GM21528 (cell line): Measurements from ENCODE around the gene ZDHHC9.

ENCODE experiments used
- ATAC-seq: cut with Tn5 transposase; IDR thresholded peaks from one replicate; pipeline ENCODE4 v1.9.1; 2021; ENCODE audit warnings: mild to moderate bottlenecking, moderate library complexity; ENCODE audit not compliant: unreplicated experiment, low FRiP score

Gene ZDHHC9

DNA sequence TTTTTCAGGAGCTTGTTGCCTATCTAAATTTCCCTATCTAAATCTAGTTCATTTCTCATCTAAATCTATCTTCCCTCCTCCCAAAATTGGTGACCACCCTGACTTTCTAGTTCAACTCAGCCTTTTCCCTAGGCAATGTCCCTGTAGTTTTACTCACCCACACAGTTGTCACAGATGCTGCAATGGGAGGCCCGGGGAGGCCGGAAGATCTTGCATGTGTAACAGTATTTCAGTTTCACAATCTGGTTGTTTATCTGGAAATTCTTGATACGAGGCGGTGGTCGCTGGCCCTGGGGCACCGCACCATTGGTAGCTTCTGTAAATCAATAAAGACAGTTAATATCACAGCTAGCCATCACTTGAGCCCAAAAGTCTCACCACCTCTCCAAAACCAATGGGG lies 20.2 kb downstream of the ZDHHC9 start:
- ATAC-seq, result no peak

- ATAC-seq, result no peak
These were observed 20.6 kb downstream of the ZDHHC9 start for GRCh38 chrX:129823115-129823514.

DNA sequence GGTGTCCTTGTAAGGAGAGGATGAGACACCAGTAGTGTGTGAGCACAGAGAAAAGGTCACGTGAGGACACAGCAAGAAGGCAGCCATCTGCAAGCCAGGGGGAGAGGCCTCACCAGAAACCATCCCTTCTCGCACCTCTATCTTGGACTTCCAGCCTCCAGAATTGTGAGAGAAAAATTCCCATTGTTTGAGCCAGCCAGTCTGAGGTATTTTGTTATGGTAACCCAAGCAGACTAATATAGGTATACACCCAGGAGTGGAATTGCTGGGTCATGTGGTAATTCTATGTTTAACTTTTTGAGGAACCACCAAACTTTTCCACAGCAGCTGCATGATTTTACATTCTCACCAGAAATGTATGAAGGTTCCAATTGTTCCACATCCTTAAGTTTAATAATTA lies 25.6 kb downstream of the ZDHHC9 start:
- ATAC-seq, result no peak

- no peak for ATAC-seq
These were observed 29.9 kb downstream of the ZDHHC9 start for GRCh38 chrX:129813662-129814368.

GRCh38 chrX:129808829-129809796 lies 34.6 kb downstream of the ZDHHC9 start:
- ATAC-seq, result no peak

GRCh38 chrX:129808158-129808828 lies 35.4 kb downstream of the ZDHHC9 start:
- no peak for ATAC-seq

DNA sequence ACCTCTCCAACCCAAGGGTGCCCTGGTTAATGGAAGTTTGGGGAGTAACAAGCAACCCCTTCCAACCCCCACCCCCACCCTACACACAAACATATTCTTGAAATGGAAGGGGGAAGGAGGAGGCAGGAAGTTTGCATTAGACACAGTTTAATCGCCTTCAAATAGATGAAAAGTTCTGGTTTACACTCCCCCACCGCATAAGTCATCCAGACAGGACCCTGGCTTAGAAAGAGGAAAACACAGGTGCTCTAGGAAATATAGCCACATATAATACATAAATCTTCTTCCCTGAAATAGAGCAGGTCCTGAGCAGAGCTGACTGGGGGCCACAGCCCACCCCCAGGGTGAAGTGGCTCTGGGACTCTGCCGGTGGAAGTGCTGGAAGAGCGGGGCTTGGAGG lies 38.9 kb downstream of the ZDHHC9 start:
- ATAC-seq, result no peak

DNA sequence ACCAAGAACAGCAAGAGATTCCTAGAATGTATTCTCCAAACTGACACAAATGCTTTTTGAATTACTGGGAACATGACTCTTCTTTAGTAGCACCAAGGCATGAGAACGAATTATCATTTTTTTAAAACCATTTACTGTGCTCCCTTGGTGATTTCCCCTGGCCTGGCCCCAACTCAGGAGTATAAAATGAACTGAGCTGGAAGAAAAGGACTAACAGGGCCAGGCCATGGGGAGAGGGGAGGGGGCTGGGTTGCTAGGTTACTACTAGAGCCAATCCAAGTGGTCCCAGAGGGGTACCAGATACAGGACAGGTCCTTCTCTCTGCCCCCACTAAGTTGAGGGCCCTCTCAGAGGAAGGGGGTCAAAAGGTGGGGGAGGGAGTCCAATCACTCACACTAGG lies 40.8 kb downstream of the ZDHHC9 start:
- no peak for ATAC-seq

- ATAC-seq, result no peak
These were observed 43.5 kb downstream of the ZDHHC9 start for GRCh38 chrX:129800186-129800585.

- no peak for ATAC-seq
These were observed 44.8 kb downstream of the ZDHHC9 start for GRCh38 chrX:129798888-129799287.

DNA sequence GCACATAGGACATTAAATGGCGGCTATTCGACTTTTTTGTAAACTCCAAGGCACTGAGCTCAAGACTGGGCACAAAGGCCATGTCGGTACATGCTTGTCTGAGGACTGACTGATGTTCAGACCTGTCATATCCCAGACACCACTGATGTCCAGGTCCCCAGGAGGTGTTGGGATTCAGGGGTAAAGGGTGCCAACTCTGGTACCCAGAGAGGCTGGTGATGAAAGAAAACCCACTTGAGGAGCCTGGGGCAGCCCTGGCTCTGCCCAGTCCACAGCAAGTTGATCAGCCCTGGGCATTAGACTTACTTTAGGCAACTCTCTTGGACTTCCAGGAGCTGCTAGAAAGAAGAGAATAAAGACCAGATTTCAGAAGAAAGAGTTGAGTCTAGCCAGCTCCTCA lies 45.2 kb downstream of the ZDHHC9 start:
- no peak for ATAC-seq

- ATAC-seq, result no peak
These were observed 46.3 kb downstream of the ZDHHC9 start for GRCh38 chrX:129797251-129797906.

DNA sequence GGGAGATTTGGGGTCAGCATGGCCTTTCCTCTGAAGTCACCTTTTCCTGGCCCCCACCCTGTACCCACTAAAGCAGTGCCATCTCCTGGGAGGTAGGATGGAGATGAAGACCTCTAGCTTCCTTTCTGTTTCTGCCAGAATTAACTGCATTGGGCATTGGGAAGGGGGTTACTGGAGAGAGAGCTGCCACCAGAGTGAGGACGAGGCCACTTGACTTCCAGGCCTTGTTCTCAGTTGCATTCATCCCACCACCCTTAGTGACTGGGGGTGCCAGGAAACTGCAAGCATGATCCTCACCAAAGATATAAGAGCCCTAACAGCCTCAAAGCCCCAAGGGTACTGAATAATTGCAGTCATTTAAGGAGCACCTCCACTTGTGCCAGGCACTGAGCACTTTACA lies 48.1 kb downstream of the ZDHHC9 start:
- ATAC-seq, result no peak

DNA sequence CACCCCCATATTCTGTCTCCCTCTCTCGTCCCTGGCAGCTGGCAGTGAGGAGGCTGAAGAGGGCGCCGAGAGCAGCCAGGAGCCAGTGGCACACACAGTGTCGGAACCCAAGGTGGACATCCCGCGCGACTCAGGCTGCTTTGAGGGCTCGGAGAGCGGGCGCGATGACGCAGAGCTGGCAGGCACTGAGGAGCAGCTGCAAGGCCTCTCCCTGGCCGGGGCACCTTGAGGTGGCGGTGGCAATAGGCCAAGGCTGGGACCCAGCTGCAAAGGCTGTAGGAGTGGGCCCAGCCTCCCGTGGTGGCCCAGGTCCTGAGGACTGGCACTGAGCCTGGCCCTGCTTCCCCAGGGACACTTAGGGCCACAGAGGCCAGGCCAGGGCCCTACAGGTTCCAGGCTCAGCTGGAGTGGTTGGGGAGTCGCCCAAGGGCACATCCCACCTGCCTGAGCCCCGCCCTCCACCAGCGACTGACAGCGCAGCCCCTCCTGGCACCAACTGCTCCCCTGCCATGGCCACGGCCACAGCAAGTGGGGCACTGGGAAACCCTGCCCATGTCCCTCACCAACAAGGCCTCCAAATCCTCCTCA lies 50.0 kb downstream of the ZDHHC9 start:
- no peak for ATAC-seq

DNA sequence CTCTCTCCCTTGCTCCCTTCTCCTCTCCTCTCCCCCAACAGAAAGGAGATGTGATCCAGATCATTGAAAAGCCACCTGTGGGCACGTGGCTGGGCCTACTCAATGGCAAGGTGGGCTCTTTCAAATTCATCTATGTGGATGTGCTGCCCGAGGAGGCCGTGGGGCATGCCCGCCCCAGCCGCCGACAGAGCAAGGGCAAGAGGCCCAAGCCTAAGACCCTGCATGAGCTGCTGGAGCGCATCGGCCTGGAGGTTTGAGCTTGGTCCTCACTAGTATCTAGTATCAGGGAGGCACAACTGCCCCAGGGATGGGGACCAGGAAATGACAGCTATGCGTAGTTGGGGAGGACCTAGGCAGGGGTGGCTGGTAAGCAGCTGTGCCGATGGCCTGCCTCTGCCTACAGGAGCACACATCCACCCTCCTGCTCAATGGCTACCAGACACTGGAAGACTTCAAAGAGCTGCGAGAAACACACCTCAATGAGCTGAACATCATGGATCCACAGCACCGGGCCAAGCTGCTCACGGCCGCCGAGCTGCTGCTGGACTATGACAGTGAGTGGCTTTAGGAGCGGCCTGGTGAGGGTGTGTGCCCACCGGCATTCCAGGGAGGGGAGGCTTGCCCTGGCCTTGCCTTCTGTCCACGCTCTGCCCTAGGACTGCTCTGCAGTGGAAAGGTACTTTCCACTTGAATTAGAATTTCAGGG lies 50.9 kb downstream of the ZDHHC9 start:
- no peak for ATAC-seq

DNA sequence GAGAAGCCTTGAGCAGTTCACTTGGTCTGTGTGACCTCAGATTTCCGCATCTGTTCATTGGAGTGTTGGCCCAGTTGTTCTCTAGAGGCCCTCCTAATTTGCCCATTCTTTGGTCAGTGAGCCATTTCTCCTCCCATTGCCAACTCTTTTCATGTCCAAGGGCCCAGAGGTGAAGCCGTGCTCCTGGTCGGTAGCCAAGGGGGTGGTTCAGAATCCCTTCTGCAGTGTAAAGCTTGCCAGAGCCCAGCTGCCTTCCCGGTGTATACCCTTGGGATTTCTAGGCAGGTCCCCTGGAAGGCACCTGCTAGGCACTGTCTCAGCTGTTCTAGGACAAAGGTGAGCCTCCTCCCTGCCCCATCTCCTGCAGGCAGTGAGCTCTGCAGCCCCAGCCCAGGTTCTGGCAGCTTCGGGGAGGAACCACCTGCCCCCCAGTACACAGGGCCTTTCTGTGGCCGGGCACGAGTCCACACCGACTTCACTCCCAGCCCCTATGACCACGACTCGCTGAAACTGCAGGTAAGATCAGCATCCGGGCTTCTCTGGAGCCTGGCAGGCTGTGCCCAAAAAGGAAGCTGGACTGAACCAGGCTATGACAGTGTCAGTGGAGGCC lies 51.6 kb downstream of the ZDHHC9 start:
- no peak for ATAC-seq

DNA sequence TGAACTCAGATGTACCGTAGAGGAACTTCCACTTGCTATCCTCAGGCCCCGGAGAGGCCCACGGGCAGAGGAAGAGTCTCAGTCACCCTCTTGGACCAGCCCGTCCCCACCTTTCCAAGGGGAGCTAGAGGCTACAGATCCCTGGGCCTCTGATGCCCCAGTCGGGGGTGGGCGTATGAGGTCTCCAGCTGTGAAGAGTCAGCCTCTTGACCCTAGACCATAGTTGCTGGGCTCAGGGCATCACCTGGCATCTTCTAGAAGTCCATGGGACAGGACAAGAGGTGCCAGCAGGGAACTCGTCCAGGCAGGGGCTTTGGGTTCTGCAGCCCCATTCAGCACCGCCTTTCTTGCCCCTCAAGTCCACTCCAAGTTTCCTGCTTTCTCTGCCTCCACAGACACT lies 52.4 kb downstream of the ZDHHC9 start:
- ATAC-seq, result no peak

DNA sequence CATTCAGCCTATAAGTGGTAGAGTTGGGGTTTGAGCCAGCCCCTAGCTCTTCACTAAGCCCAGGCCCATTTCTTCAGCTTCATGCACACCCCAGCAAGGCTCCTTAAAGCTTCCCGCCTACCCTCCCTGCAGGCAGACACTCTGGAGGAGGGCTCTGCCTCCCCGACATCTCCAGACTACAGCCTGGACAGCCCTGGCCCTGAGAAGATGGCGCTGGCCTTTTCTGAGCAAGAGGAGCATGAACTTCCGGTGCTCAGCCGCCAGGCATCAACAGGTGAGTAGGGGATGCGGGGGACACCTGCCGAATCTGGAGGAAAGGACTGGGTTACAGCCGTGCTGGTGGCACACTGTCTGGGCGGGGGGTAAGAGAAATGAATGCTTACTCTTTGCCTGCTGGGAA lies 52.9 kb downstream of the ZDHHC9 start:
- no peak for ATAC-seq

DNA sequence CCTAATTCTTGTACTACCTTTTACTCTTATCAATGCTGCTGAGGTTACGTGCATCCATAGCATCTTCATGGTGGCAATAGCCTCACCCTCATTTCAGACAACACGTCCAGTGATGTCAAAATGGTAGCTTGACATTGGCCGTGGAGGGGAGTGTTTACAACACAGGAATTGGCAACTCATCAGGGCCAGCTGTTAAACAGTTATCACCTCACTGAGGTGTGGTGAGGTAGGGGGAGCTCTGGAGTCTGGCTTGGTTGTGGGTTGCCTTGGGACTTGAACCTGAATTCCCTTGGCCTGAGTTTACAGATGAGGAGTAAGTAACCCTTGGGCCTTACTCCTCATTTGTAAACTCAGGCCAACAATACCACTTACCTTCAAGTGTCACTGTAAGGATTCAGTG lies 53.5 kb downstream of the ZDHHC9 start:
- no peak for ATAC-seq
